ENCODE measurements around the gene DISP3.

The DISP3 gene

GRCh38 chr1:11514366-11514765 is 35.4 kb downstream of the DISP3 start:
- no peak for DNase-seq (ENCODE audit: low read depth in 2 of 3, low spot score in 2 of 3)

- no peak for DNase-seq (ENCODE audit: low read depth in 2 of 3, low spot score in 2 of 3)
Observed at GRCh38 chr1:11515368-11516300, 36.7 kb downstream of the DISP3 start.

GRCh38 chr1:11516961-11517635 is 38.1 kb downstream of the DISP3 start:
- DNase-seq (ENCODE audit: low read depth in 2 of 3, low spot score in 2 of 3): no peak

GRCh38 chr1:11518016-11518701 is 39.2 kb downstream of the DISP3 start:
- no peak for DNase-seq (ENCODE audit: low read depth in 2 of 3, low spot score in 2 of 3)

GRCh38 chr1:11518791-11519628 is 40.1 kb downstream of the DISP3 start:
- no peak for DNase-seq (ENCODE audit: low read depth in 2 of 3, low spot score in 2 of 3)

- DNase-seq (ENCODE audit: low read depth in 2 of 3, low spot score in 2 of 3): no peak
Observed at GRCh38 chr1:11519629-11520031, 40.7 kb downstream of the DISP3 start.

- no peak for DNase-seq (ENCODE audit: low read depth in 2 of 3, low spot score in 2 of 3)
Observed at GRCh38 chr1:11520531-11521233, 41.7 kb downstream of the DISP3 start.

- DNase-seq (ENCODE audit: low read depth in 2 of 3, low spot score in 2 of 3): no peak
Observed at GRCh38 chr1:11521582-11522399, 42.8 kb downstream of the DISP3 start.

GRCh38 chr1:11522400-11523235 is 43.7 kb downstream of the DISP3 start:
- DNase-seq (ENCODE audit: low read depth in 2 of 3, low spot score in 2 of 3): no peak

GRCh38 chr1:11523261-11523660 is 44.3 kb downstream of the DISP3 start:
- DNase-seq (ENCODE audit: low read depth in 2 of 3, low spot score in 2 of 3): no peak

- DNase-seq (ENCODE audit: low read depth in 2 of 3, low spot score in 2 of 3): no peak
Observed at GRCh38 chr1:11523746-11524464, 45.0 kb downstream of the DISP3 start.

- no peak for DNase-seq (ENCODE audit: low read depth in 2 of 3, low spot score in 2 of 3)
Observed at GRCh38 chr1:11524465-11525150, 45.7 kb downstream of the DISP3 start.

- DNase-seq (ENCODE audit: low read depth in 2 of 3, low spot score in 2 of 3): no peak
Observed at GRCh38 chr1:11525151-11525505, 46.2 kb downstream of the DISP3 start.

- DNase-seq (ENCODE audit: low read depth in 2 of 3, low spot score in 2 of 3): no peak
Observed at GRCh38 chr1:11525516-11525915, 46.6 kb downstream of the DISP3 start.

- no peak for DNase-seq (ENCODE audit: low read depth in 2 of 3, low spot score in 2 of 3)
Observed at GRCh38 chr1:11526071-11526895, 47.3 kb downstream of the DISP3 start.
